HFFc6 (cell line): ENCODE measurements around the gene LYL1. TPM values are rescaled to one million over a fixed set of nuclear protein-coding genes. Genes with fewer than 3 reads are reported as not detected.

Source experiments
- DNase-seq: peaks from one replicate; pipeline ENCODE4 v3.0.0-alpha.2; 2018
- H3K27ac Mint-ChIP-seq: 2 replicates; pipeline ENCODE4 v1.8.0; 2020; ENCODE audit warnings: mild to moderate bottlenecking, mixed read lengths
- H3K27me3 Mint-ChIP-seq: 2 replicates; pipeline ENCODE4 v1.8.0; 2021; ENCODE audit warnings: mild to moderate bottlenecking, moderate library complexity, mixed read lengths; ENCODE audit not compliant: insufficient read depth
- H3K36me3 Mint-ChIP-seq: 2 replicates; pipeline ENCODE4 v1.8.0; 2021; ENCODE audit warnings: low read depth, mixed read lengths
- H3K4me1 Mint-ChIP-seq: 2 replicates; pipeline ENCODE4 v1.8.0; 2020; ENCODE audit warnings: low read depth, mixed read lengths
- H3K4me3 Mint-ChIP-seq: 2 replicates; pipeline ENCODE4 v1.8.0; 2020; ENCODE audit warnings: mild to moderate bottlenecking, moderate library complexity, mixed read lengths
- H3K9me3 Mint-ChIP-seq: 2 replicates; pipeline ENCODE4 v1.8.0; 2020; ENCODE audit warnings: mild to moderate bottlenecking, mixed read lengths
- CTCF ChIP-seq: fragments of 200-600 bp; sonication (generic); IDR thresholded peaks from 2 replicates; pipeline ENCODE4 v1.5.0; 2021; ENCODE audit warnings: antibody characterized with exemption, mild to moderate bottlenecking
- total RNA-seq, 6 experiments: library from RNA; stranded (reverse); fragmentation: NEBNext Ultra II Directional; extraction: Animal tissue kit (Norgen Biotek cat#: 25700); gene quantifications; 2 replicates in 1 of 6; 3 replicates in 5 of 6; pipeline ENCODE4 v1.2.3, GENCODE V29; 2021

LYL1 gene
- total RNA-seq, 6 experiments from 2014 or later = 1.5 to 5.1 (median 4.2) TPM

- no peak for DNase-seq
- TF ChIP-seq CTCF = no peak
- peaks cover 6% of the 10 kb centered on the region for H3K27me3 Mint-ChIP-seq
- no peak overlapping the region for H3K27ac Mint-ChIP-seq
- no peaks in the 10 kb centered on the region for H3K9me3 Mint-ChIP-seq
- peaks cover 14% of the 10 kb centered on the region for H3K4me1 Mint-ChIP-seq
- peaks cover 14% of the 10 kb centered on the region for H3K36me3 Mint-ChIP-seq
- no peak overlapping the region for H3K4me3 Mint-ChIP-seq
These were observed 7.8 kb downstream of the LYL1 start for GRCh38 chr19:13094771-13095392.

GRCh38 chr19:13094106-13094504 lies 8.6 kb downstream of the LYL1 start:
- H3K9me3 Mint-ChIP-seq = no peaks in the 10 kb centered on the region
- H3K27me3 Mint-ChIP-seq = peaks cover 4% of the 10 kb centered on the region
- H3K4me3 Mint-ChIP-seq = no peak overlapping the region
- H3K27ac Mint-ChIP-seq = no peak overlapping the region
- peaks cover 8% of the 10 kb centered on the region; the same call in 1 of the 2 replicates for H3K4me1 Mint-ChIP-seq
- peaks cover 12% of the 10 kb centered on the region for H3K36me3 Mint-ChIP-seq
- no peak for DNase-seq
- TF ChIP-seq CTCF = no peak; the same call in 1 of the 2 replicates

GRCh38 chr19:13093407-13094105 lies 9.1 kb downstream of the LYL1 start:
- peaks cover 2% of the 10 kb centered on the region for H3K27me3 Mint-ChIP-seq
- peaks cover 3% of the 10 kb centered on the region; the same call in 1 of the 2 replicates for H3K4me1 Mint-ChIP-seq
- peak; percentile 67 for DNase-seq
- TF ChIP-seq CTCF = peak; percentile 99
- H3K36me3 Mint-ChIP-seq = peaks cover 15% of the 10 kb centered on the region
- no peak overlapping the region for H3K27ac Mint-ChIP-seq
- no peak overlapping the region for H3K4me3 Mint-ChIP-seq
- no peaks in the 10 kb centered on the region for H3K9me3 Mint-ChIP-seq

GRCh38 chr19:13092606-13093235 lies 9.9 kb downstream of the LYL1 start:
- peaks cover 1% of the 10 kb centered on the region for H3K27me3 Mint-ChIP-seq
- H3K36me3 Mint-ChIP-seq = peaks cover 17% of the 10 kb centered on the region
- H3K4me1 Mint-ChIP-seq = no peaks in the 10 kb centered on the region; the same call in 1 of the 2 replicates
- no peaks in the 10 kb centered on the region for H3K9me3 Mint-ChIP-seq
- no peak for TF ChIP-seq CTCF
- no peak for DNase-seq
- no peak overlapping the region for H3K27ac Mint-ChIP-seq
- no peak overlapping the region for H3K4me3 Mint-ChIP-seq

GRCh38 chr19:13092158-13092543 lies 10.5 kb downstream of the LYL1 start:
- Mint-ChIP-seq H3K36me3 (peaks cover 17% of the 10 kb centered on the region), H3K9me3 (no peaks in the 10 kb centered on the region), H3K27ac (no peak overlapping the region), H3K4me1 (no peaks in the 10 kb centered on the region; the same call in 1 of the 2 replicates), H3K27me3 (peaks cover 1% of the 10 kb centered on the region), H3K4me3 (no peak overlapping the region)
- DNase-seq = no peak
- TF ChIP-seq CTCF = no peak
